GM19043 (cell line): ENCODE measurements around the gene TMEM255B.
"Not testable (repeated sequence)": the region's sequence is repeated elsewhere in the genome, so short reads cannot be mapped to it uniquely, and the experiment has no call there.

ENCODE experiments used
- ATAC-seq: cut with Tn5 transposase; IDR thresholded peaks from one replicate; pipeline ENCODE4 v1.9.1; 2021; ENCODE audit warnings: low read depth; ENCODE audit not compliant: unreplicated experiment

Gene TMEM255B

GRCh38 chr13:113827021-113827420 is 68.0 kb downstream of the TMEM255B start:
- ATAC-seq = no peak

GRCh38 chr13:113828282-113828825 is 69.3 kb downstream of the TMEM255B start:
- ATAC-seq = no peak

GRCh38 chr13:113830426-113830950 is 71.5 kb downstream of the TMEM255B start:
- ATAC-seq = not testable (repeated sequence)

GRCh38 chr13:113831061-113831460 is 72.0 kb downstream of the TMEM255B start:
- ATAC-seq = no peak

GRCh38 chr13:113832205-113832604 is 73.2 kb downstream of the TMEM255B start:
- no peak for ATAC-seq

- no peak for ATAC-seq
Observed at GRCh38 chr13:113832631-113833030, 73.6 kb downstream of the TMEM255B start.

GRCh38 chr13:113833111-113833830 is 74.2 kb downstream of the TMEM255B start:
- no peak for ATAC-seq

GRCh38 chr13:113834006-113834405 is 75.0 kb downstream of the TMEM255B start:
- not testable (repeated sequence) for ATAC-seq

GRCh38 chr13:113834496-113835200 is 75.6 kb downstream of the TMEM255B start:
- no peak for ATAC-seq

GRCh38 chr13:113835461-113836270 is 76.6 kb downstream of the TMEM255B start:
- no peak for ATAC-seq

GRCh38 chr13:113836768-113837559 is 77.9 kb downstream of the TMEM255B start:
- no peak for ATAC-seq

- ATAC-seq = no peak
Observed at GRCh38 chr13:113837560-113838355, 78.7 kb downstream of the TMEM255B start.

GRCh38 chr13:113838711-113839201 is 79.7 kb downstream of the TMEM255B start:
- ATAC-seq = no peak

- ATAC-seq = no peak
Observed at GRCh38 chr13:113839536-113840204, 80.6 kb downstream of the TMEM255B start.

GRCh38 chr13:113840541-113841352 is 81.7 kb downstream of the TMEM255B start:
- ATAC-seq = no peak

GRCh38 chr13:113841353-113841650 is 82.3 kb downstream of the TMEM255B start:
- ATAC-seq = no peak

- no peak for ATAC-seq
Observed at GRCh38 chr13:113842336-113843062, 83.5 kb downstream of the TMEM255B start.
